GM18517 (cell line): ENCODE data around the gene TATDN2.
"Not testable (repeated sequence)": the region's sequence is repeated elsewhere in the genome, so short reads cannot be mapped to it uniquely, and the experiment has no call there.

Experiments used
- ATAC-seq: cut with Tn5 transposase; IDR thresholded peaks from one replicate; pipeline ENCODE4 v1.9.1; 2021; ENCODE audit warnings: mild to moderate bottlenecking, moderate library complexity; ENCODE audit not compliant: unreplicated experiment

TATDN2 gene

GRCh38 chr3:10235551-10235950 is 12.7 kb upstream of the TATDN2 start:
- ATAC-seq, result no peak

GRCh38 chr3:10238345-10239183 is 9.7 kb upstream of the TATDN2 start:
- ATAC-seq, result no peak

GRCh38 chr3:10240799-10241198 is 7.5 kb upstream of the TATDN2 start:
- no peak for ATAC-seq

GRCh38 chr3:10242182-10243065 is 5.8 kb upstream of the TATDN2 start:
- ATAC-seq, result no peak

- ATAC-seq, result no peak
Observed at GRCh38 chr3:10244009-10244408, 4.2 kb upstream of the TATDN2 start.

- no peak for ATAC-seq
Observed at GRCh38 chr3:10245081-10245712, 3.1 kb upstream of the TATDN2 start.

GRCh38 chr3:10247679-10248183 is 528 bp upstream of the TATDN2 start:
- ATAC-seq, result no peak

GRCh38 chr3:10248984-10249748 is 907 bp downstream of the TATDN2 start:
- no peak for ATAC-seq

GRCh38 chr3:10249833-10250232 is 1.6 kb downstream of the TATDN2 start:
- no peak for ATAC-seq

GRCh38 chr3:10251006-10251405 is 2.7 kb downstream of the TATDN2 start:
- ATAC-seq, result no peak

- no peak for ATAC-seq
Observed at GRCh38 chr3:10253731-10254130, 5.5 kb downstream of the TATDN2 start.

GRCh38 chr3:10255835-10256234 is 7.6 kb downstream of the TATDN2 start:
- ATAC-seq, result no peak

- no peak for ATAC-seq
Observed at GRCh38 chr3:10259036-10259435, 10.8 kb downstream of the TATDN2 start.

GRCh38 chr3:10259798-10260197 is 11.5 kb downstream of the TATDN2 start:
- ATAC-seq, result no peak

- ATAC-seq, result no peak
Observed at GRCh38 chr3:10260211-10260701, 12.0 kb downstream of the TATDN2 start.

- no peak for ATAC-seq
Observed at GRCh38 chr3:10262027-10262426, 13.8 kb downstream of the TATDN2 start.

- ATAC-seq, result no peak
Observed at GRCh38 chr3:10263646-10264363, 15.5 kb downstream of the TATDN2 start.

GRCh38 chr3:10265833-10266232 is 17.6 kb downstream of the TATDN2 start:
- ATAC-seq, result no peak

GRCh38 chr3:10266936-10267335 is 18.7 kb downstream of the TATDN2 start:
- ATAC-seq, result not testable (repeated sequence)

GRCh38 chr3:10268116-10268515 is 19.9 kb downstream of the TATDN2 start:
- ATAC-seq, result no peak
